Measurements from ENCODE around the gene RUFY2. TPM values are rescaled to one million over a fixed set of nuclear protein-coding genes. Genes with fewer than 3 reads are reported as not detected.

Gene RUFY2
- total RNA-seq, 1 experiment from 2014 or later: 29.4 TPM

- Mint-ChIP-seq H3K36me3 (ENCODE audit: insufficient read depth, unreplicated experiment) (peaks cover 21% of the 10 kb centered on the region), H3K27ac (ENCODE audit: unreplicated experiment) (no peak overlapping the region), H3K27me3 (ENCODE audit: unreplicated experiment) (no peaks in the 10 kb centered on the region), H3K4me3 (ENCODE audit: low read depth, unreplicated experiment) (no peak overlapping the region), H3K9me3 (ENCODE audit: low read depth, unreplicated experiment) (no peaks in the 10 kb centered on the region), H3K4me1 (ENCODE audit: low read depth, unreplicated experiment) (no peaks in the 10 kb centered on the region)
- no TSS peak for BruUV-seq (replicated peaks)
- no peak for DNase-seq
- no peak for TF ChIP-seq CTCF (IDR thresholded peaks at IDR 0.05; ENCODE audit: unreplicated experiment)
- intact Hi-C loops (cut with micrococcal nuclease; ENCODE audit: unreplicated experiment): no loop called here
- CTCF ChIA-PET: interaction anchor here (0.5 kb wide), 1 partner anchor 648 kb away, joined by 3 read pairs; no protein-coding TSS in a partner anchor
Observed at GRCh38 chr10:68364101-68364886, 42.8 kb downstream of the RUFY2 start.

GRCh38 chr10:68362590-68362989 lies 44.5 kb downstream of the RUFY2 start:
- TF ChIP-seq CTCF (IDR thresholded peaks at IDR 0.05; ENCODE audit: unreplicated experiment): no peak
- H3K4me3 Mint-ChIP-seq (ENCODE audit: low read depth, unreplicated experiment): no peak overlapping the region
- intact Hi-C loops (cut with micrococcal nuclease; ENCODE audit: unreplicated experiment): no loop called here
- no peak for DNase-seq
- H3K27ac Mint-ChIP-seq (ENCODE audit: unreplicated experiment): no peak overlapping the region
- no peaks in the 10 kb centered on the region for H3K4me1 Mint-ChIP-seq (ENCODE audit: low read depth, unreplicated experiment)
- CTCF ChIA-PET: no interaction called here
- H3K9me3 Mint-ChIP-seq (ENCODE audit: low read depth, unreplicated experiment): no peaks in the 10 kb centered on the region
- no peaks in the 10 kb centered on the region for H3K27me3 Mint-ChIP-seq (ENCODE audit: unreplicated experiment)
- BruUV-seq (replicated peaks): no TSS peak
- H3K36me3 Mint-ChIP-seq (ENCODE audit: insufficient read depth, unreplicated experiment): peaks cover 21% of the 10 kb centered on the region

GRCh38 chr10:68359189-68359588 lies 47.9 kb downstream of the RUFY2 start:
- Mint-ChIP-seq H3K4me3 (ENCODE audit: low read depth, unreplicated experiment) (no peak overlapping the region), H3K4me1 (ENCODE audit: low read depth, unreplicated experiment) (no peaks in the 10 kb centered on the region), H3K27ac (ENCODE audit: unreplicated experiment) (no peak overlapping the region), H3K36me3 (ENCODE audit: insufficient read depth, unreplicated experiment) (peaks cover 13% of the 10 kb centered on the region), H3K27me3 (ENCODE audit: unreplicated experiment) (no peaks in the 10 kb centered on the region), H3K9me3 (ENCODE audit: low read depth, unreplicated experiment) (no peaks in the 10 kb centered on the region)
- no peak for TF ChIP-seq CTCF (IDR thresholded peaks at IDR 0.05; ENCODE audit: unreplicated experiment)
- no peak for DNase-seq
- no TSS peak for BruUV-seq (replicated peaks)
- intact Hi-C loops (cut with micrococcal nuclease; ENCODE audit: unreplicated experiment): no loop called here
- CTCF ChIA-PET: no interaction called here

- no TSS peak for BruUV-seq (replicated peaks)
- Mint-ChIP-seq H3K9me3 (ENCODE audit: low read depth, unreplicated experiment) (no peaks in the 10 kb centered on the region), H3K4me1 (ENCODE audit: low read depth, unreplicated experiment) (no peaks in the 10 kb centered on the region), H3K27me3 (ENCODE audit: unreplicated experiment) (no peaks in the 10 kb centered on the region), H3K36me3 (ENCODE audit: insufficient read depth, unreplicated experiment) (peaks cover 37% of the 10 kb centered on the region), H3K4me3 (ENCODE audit: low read depth, unreplicated experiment) (no peak overlapping the region), H3K27ac (ENCODE audit: unreplicated experiment) (no peak overlapping the region)
- intact Hi-C loops (cut with micrococcal nuclease; ENCODE audit: unreplicated experiment): no loop called here
- TF ChIP-seq CTCF (IDR thresholded peaks at IDR 0.05; ENCODE audit: unreplicated experiment): no peak
- CTCF ChIA-PET: no interaction called here
- no peak for DNase-seq
Observed at GRCh38 chr10:68353537-68353936, 53.5 kb downstream of the RUFY2 start.

All from Calu3 (cell line).